GM19239 (cell line): ENCODE measurements around the gene ZKSCAN5.
"Not testable (repeated sequence)": the region's sequence is repeated elsewhere in the genome, so short reads cannot be mapped to it uniquely, and the experiment has no call there.

Experiments
- DNase-seq: peaks from one replicate; pipeline ENCODE4 v3.0.0; 2011; ENCODE audit warnings: low spot score; ENCODE audit not compliant: insufficient read length
- FAIRE-seq: peaks from 2 replicates; lab custom pipeline; 2011; peaks lifted over from hg19 to GRCh38; lab: Jason Lieb, UNC

The ZKSCAN5 gene

GRCh38 chr7:99579281-99579955, 75.0 kb downstream of the ZKSCAN5 start:
- FAIRE-seq (no peak), DNase-seq (no peak)

- no peak for FAIRE-seq
Observed at GRCh38 chr7:99579956-99580777, 75.7 kb downstream of the ZKSCAN5 start.

DNA sequence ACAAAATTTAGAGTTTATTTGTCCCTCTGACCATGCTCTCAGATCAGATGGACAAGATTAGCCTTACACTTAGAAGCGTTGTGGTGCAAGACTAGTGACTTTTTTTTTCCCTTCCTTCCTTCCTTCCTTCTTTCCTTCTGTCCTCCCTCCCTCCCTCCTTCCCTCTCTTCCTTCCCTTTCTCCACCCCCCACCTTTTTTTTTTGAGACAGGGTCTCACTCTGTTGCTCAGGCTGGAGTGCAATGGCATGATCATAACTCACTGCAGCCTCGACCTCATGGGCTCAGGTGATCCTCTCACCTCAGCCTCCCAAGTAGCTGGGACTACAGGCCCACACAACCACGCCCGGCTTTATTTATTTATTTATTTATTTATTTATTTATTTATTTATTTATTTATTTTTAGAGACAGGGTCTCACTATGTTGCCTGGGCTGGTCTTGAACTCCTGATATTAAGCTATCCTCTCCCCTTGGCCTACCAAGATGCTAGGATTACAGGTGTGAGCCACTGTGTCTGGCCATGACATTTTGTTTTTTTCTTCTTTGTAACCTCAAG, 76.4 kb downstream of the ZKSCAN5 start:
- DNase-seq, FAIRE-seq: not testable (repeated sequence)

More at GRCh38 chr7:99579956-99580777, 75.7 kb downstream of the ZKSCAN5 start:
- no peak for DNase-seq
